GM19467 (cell line): ENCODE measurements around the gene DGCR2.
"Not testable (repeated sequence)": the region's sequence is repeated elsewhere in the genome, so short reads cannot be mapped to it uniquely, and the experiment has no call there.

Experiments used
- ATAC-seq: cut with Tn5 transposase; IDR thresholded peaks from one replicate; pipeline ENCODE4 v1.9.1; 2021; ENCODE audit warnings: mild to moderate bottlenecking, moderate library complexity; ENCODE audit not compliant: unreplicated experiment

Gene DGCR2

GRCh38 chr22:19043121-19044085, 78.8 kb downstream of the DGCR2 start:
- no peak for ATAC-seq

- ATAC-seq: no peak
These were observed 79.7 kb downstream of the DGCR2 start for GRCh38 chr22:19042285-19043120.

DNA sequence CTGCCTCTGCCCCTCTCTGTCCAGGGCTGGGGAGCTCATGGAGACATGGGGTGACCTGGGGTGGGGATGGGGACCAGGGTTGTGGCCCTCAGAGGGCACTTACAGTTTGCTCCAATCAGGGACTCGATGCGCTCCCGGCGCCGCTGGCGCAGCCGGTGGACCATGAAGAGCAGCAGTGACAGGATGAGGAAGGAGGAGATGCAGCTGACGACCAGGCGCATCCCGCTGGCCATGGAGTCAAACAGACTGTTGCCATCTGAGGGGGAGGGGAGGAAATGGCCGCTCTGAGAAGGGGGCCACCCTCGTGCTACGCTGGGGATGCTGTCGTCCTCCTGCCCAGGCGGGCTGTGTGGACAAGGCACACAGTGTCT, 80.5 kb downstream of the DGCR2 start:
- no peak for ATAC-seq

GRCh38 chr22:19040888-19041703, 81.1 kb downstream of the DGCR2 start:
- no peak for ATAC-seq

- no peak for ATAC-seq
These were observed 81.8 kb downstream of the DGCR2 start for GRCh38 chr22:19040391-19040861.

GRCh38 chr22:19039796-19040280, 82.4 kb downstream of the DGCR2 start:
- no peak for ATAC-seq

GRCh38 chr22:19039448-19039780, 82.8 kb downstream of the DGCR2 start:
- ATAC-seq: no peak

DNA sequence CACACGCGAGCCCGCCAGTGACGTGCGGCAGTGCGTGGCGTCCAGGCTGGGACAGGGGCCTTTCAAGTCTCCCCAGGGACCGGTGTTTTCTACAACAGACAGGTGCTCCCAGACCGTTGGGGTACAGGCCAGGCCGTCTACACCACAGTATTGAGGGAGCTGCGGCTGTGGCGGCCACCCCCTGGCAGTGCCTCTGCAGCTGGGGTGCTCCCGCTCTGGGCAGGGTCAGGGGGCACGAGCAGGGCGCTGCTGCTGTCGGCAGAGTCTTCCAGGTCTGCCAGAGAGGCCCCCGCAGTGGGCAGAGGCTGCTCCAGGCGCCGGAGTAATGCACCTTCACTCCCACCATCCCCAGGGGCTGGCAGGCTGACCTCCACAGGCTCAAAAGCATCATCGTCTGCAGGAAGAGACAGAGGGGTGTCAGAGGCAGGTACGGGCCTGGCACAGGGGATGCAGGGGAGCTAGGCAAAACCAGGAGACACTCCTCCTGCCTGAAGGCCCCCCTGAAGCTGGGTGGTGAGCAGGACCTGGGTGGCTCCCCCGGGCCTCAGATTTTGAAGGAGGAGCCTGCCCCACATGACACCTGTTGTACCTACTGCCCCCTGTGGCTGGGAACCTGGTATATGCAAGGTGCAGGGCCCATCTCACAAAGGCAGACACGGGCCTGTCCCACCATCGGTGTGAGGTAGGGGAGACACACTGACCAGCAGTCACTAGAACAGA, 83.3 kb downstream of the DGCR2 start:
- no peak for ATAC-seq

- ATAC-seq: no peak
These were observed 84.1 kb downstream of the DGCR2 start for GRCh38 chr22:19038164-19038546.

GRCh38 chr22:19037282-19038163, 84.7 kb downstream of the DGCR2 start:
- no peak for ATAC-seq

- ATAC-seq: no peak
These were observed 85.5 kb downstream of the DGCR2 start for GRCh38 chr22:19036523-19037273.

DNA sequence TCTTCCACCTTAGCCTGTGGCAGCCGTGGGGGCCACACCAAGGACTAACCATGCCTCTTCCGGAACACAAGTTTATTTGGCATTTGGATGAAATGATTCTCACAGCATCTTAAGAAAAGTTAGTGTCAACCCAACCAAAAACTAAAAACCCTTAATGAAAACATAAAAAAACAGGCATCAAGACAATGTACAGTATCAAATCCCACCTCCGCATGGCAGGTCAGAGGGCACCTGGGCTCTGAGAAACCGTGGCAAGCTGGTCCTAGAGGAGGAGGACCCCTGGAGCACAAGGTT, 86.0 kb downstream of the DGCR2 start:
- ATAC-seq: no peak

- no peak for ATAC-seq
These were observed 86.6 kb downstream of the DGCR2 start for GRCh38 chr22:19035474-19036228.

GRCh38 chr22:19035126-19035473, 87.1 kb downstream of the DGCR2 start:
- ATAC-seq: not testable (repeated sequence)

GRCh38 chr22:19034724-19035120, 87.5 kb downstream of the DGCR2 start:
- not testable (repeated sequence) for ATAC-seq

DNA sequence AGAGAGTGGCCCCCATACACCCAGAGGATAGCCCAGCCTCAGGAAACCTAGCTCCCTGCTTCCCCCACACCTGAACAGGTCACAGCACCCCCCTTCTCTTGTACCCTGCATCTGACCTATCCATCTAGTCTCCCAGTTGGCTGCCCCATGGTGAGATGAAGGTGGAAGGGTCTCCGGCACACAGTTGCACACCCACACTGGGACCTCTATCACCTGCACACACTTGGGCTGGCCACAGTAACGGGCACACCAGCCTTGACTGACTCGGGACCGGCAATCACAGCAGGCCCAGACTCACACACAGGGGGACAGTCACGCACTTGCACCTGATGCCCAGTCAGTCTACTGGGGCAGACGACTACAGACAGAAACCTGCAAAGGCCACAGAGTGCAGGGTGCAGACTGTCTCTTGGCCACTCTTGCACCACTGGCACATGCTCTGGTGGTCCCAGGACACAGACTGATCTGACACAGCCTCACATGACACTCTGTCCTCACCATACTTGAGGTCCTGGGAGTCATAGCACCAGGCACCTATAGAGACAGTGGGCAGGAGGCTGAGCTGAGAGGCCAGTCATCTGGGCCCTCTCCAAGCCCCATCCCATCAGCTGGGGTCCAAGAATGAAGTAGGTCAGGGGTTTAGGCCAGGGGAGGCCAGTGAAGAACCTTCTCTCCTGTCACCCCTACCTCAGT, 88.0 kb downstream of the DGCR2 start:
- ATAC-seq: not testable (repeated sequence)

DNA sequence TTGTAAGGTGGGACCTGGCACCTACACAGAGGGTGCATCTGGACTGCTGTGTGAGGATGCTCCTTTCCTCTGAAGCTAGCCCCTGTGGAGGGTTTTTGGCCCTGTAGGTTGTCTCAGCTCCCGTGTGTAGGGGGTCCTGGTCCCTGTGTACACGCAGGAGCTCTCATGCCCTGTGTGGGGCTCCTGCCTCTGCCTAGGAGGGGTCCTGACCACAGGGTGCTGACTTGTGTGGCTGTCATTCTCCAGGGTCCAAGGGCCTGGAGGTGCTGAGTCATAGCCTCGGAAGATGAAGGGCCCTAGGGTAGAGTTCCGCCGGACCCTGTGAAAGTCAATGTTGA, 88.7 kb downstream of the DGCR2 start:
- ATAC-seq: not testable (repeated sequence)
